Sigmoid colon (tissue), 4 donors: ENCODE results near the gene KLK5.

Source experiments
- EP300 ChIP-seq, 4 donors: sonication (generic); formaldehyde crosslinking; IDR thresholded peaks; one replicate each; pipeline ENCODE4 v1.6.1; 2017; ENCODE audit warnings: antibody characterized with exemption in 4 of 4
- POLR2A ChIP-seq, 2 donors: fragments of 450-650 bp; IDR thresholded peaks; one replicate each; pipeline ENCODE4 v1.6.1; 2016; ENCODE audit warnings: antibody characterized with exemption in 2 of 2, mild to moderate bottlenecking in 2 of 2, moderate library complexity in 2 of 2

GRCh38 chr19:50897612-50898011 is 55.2 kb downstream of the KLK5 start:
- TF ChIP-seq POLR2A (IDR thresholded peaks at IDR 0.05), result no peak
- TF ChIP-seq EP300 (IDR thresholded peaks at IDR 0.05), result no peak
